HG03066 (cell line): ENCODE measurements around the gene IL11RA.
A peak's percentile ranks its signal among the peaks of the same experiment; 100 is the strongest.
"Not testable (repeated sequence)": the region's sequence is repeated elsewhere in the genome, so short reads cannot be mapped to it uniquely, and the experiment has no call there.

Experiments used
- ATAC-seq: cut with Tn5 transposase; IDR thresholded peaks from one replicate; pipeline ENCODE4 v1.9.1; 2021; ENCODE audit warnings: low read depth; ENCODE audit not compliant: unreplicated experiment

The IL11RA gene

GRCh38 chr9:34628656-34629490, 23.1 kb upstream of the IL11RA start, which contains the start of gene ARID3C:
Gene ARID3C (minus strand): TSS chr9:34629066. CDS start chr9:34628014, 1,052 bp downstream.
- no peak for ATAC-seq

- no peak for ATAC-seq
Measured at GRCh38 chr9:34629491-34629808, 22.5 kb upstream of the IL11RA start.

- no peak for ATAC-seq
Measured at GRCh38 chr9:34630402-34631154, 21.4 kb upstream of the IL11RA start.

GRCh38 chr9:34633166-34633565, 18.8 kb upstream of the IL11RA start:
- no peak for ATAC-seq

- no peak for ATAC-seq
Measured at GRCh38 chr9:34633851-34634550, 18.0 kb upstream of the IL11RA start.

GRCh38 chr9:34634551-34635248, 17.3 kb upstream of the IL11RA start:
- no peak for ATAC-seq

- no peak for ATAC-seq
Measured at GRCh38 chr9:34635556-34635955, 16.4 kb upstream of the IL11RA start.

GRCh38 chr9:34636791-34637355, 15.1 kb upstream of the IL11RA start:
- no peak for ATAC-seq

GRCh38 chr9:34637356-34638137, 14.4 kb upstream of the IL11RA start, which contains the start of gene SIGMAR1:
Gene SIGMAR1 (minus strand): TSS chr9:34637787. CDS start chr9:34637697, 90 bp downstream.
- ATAC-seq: peak; percentile 77

DNA sequence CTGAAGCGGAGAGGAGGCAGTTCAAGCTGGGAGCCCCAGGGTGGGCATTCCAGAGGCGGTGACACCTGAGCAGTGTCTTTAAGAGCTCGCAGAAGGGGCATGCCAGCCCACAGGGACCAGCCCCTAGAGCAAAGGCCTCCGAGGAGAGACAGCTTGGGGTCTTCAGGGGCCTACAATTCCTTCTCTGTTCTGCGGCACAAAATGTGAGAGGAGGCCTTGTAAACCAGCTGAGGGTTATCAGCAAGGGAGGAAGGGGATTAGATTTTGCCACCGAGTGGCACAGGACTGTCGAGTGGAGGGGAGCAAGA, 13.9 kb upstream of the IL11RA start:
- ATAC-seq: no peak

DNA sequence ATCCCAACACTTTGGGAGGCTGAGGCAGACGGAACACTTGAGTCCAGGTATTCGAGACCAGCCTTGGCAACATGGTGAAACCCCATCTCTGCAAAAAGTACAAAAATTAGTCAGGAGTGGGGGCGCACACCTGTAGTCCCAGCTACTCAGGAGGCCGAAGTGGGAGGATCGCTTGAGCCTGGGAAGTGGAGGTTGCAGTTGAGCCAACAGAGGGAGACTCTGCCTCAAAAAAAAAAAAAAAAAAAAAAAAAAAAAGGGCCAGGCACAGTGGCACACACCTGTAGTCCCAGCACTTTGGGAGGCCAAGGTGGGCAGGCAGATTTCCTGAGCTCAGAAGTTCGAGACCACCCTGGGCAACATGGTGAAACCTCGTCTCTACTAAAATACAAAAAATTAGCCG, 12.7 kb upstream of the IL11RA start:
- ATAC-seq: not testable (repeated sequence)

GRCh38 chr9:34642679-34643078, 9.3 kb upstream of the IL11RA start:
- no peak for ATAC-seq

DNA sequence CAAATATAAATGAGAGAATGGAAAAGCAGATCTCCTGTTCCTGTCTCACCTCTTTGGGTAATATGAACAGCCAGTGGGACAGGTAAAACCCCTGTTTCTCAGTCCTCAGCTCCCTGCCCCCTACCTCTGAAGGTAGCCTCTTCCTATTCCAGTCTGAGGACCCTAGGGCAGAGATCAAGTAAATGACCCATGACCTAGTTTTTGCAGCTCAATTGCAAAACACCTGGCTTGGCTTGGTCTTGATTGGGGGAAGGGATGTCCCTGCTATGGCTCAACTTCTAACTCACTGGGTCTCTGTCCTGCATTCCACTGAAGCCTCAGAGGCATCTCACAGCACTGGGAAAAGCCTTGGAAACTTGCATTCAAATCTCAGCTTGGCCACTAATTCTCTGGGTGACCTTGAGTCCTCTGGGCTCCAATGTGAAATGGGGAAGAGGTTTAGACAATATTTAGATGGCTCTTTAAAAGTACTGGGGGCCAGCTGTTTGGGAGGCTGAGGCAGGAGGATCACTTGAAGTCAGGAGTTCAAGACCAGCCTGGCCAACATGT, 7.1 kb upstream of the IL11RA start:
- ATAC-seq: no peak

GRCh38 chr9:34646211-34647083, 5.5 kb upstream of the IL11RA start, which contains the start of gene GALT:
Gene GALT (plus strand): TSS chr9:34646675. CDS start chr9:34646705, 30 bp downstream.
- ATAC-seq: peak; percentile 89

DNA sequence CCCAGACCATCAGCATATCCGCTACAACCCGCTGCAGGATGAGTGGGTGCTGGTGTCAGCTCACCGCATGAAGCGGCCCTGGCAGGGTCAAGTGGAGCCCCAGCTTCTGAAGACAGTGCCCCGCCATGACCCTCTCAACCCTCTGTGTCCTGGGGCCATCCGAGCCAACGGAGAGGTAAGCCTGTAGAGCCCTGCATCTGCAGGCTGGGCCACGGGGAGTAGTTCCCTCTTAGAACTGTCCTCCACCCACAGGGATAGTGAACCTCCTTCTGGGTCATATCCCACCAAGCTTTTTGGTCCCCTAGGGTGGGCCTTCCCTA, 4.9 kb upstream of the IL11RA start:
- no peak for ATAC-seq

- no peak for ATAC-seq
Measured at GRCh38 chr9:34647651-34648050, 4.3 kb upstream of the IL11RA start.

- ATAC-seq: no peak
Measured at GRCh38 chr9:34648673-34649072, 3.3 kb upstream of the IL11RA start.

- no peak for ATAC-seq
Measured at GRCh38 chr9:34650816-34651215, 1.2 kb upstream of the IL11RA start.
